Measurements from ENCODE around the gene SCAMP2. TPM values are rescaled to one million over a fixed set of nuclear protein-coding genes. Genes with fewer than 3 reads are reported as not detected.

Gene SCAMP2
- total and polyA plus RNA-seq, 2 donors (not counting 1 experiment from before 2014, with no cell fraction given) = 85.1 to 105 TPM

GRCh38 chr15:74864296-74864695 lies 8.9 kb downstream of the SCAMP2 start:
- ChIA-PET POLR2A (interaction anchor here (0.6 kb wide), 1 partner anchor 828 kb away, joined by 6 read pairs; no protein-coding TSS in a partner anchor), CTCF (interaction anchor here (7.3 kb wide), 1 partner anchor 37 kb away, joined by 40 read pairs; no protein-coding TSS in a partner anchor)
- intact Hi-C loops (cut with micrococcal nuclease) = no loop called here
- H4K20me1 ChIP-seq (ENCODE audit: control insufficient read depth, insufficient read depth, low read length, poor library complexity, severe bottlenecking) = peaks cover 91% of the 10 kb centered on the region
- peaks cover 55% of the 10 kb centered on the region for H3K4me1 Mint-ChIP-seq
- WGBS (ENCODE audit: insufficient coverage) = 86% methylated on average over 5 of the region's 6 CpGs
- H3K4me1 ChIP-seq (ENCODE audit: control insufficient read depth in 2 of 2, insufficient read depth in 2 of 2, low read length in 2 of 2) = peaks cover 28 to 34% of the 10 kb centered on the region in 2 donors
- DNase-seq = no peak
- peaks cover 0 to 17% of the 10 kb centered on the region in 2 experiments for H3K36me3 ChIP-seq (replicated peaks in 1 of 2; ENCODE audit: control extremely low read depth in 1 of 2, control insufficient read depth in 1 of 2, extremely low read depth in 1 of 2, insufficient read depth in 2 of 2, low read length in 1 of 2)
- H3K27me3 ChIP-seq (replicated peaks in 1 of 4; ENCODE audit: control extremely low read depth in 1 of 4, control insufficient read depth in 3 of 4, insufficient read depth in 4 of 4, low read length in 3 of 4) = no peaks in the 10 kb centered on the region
- H3K9me3 Mint-ChIP-seq (ENCODE audit: insufficient read depth) = no peaks in the 10 kb centered on the region
- H3K4me2 ChIP-seq (replicated peaks; ENCODE audit: low read depth, low read length, poor library complexity, severe bottlenecking) = no peak overlapping the region
- no peak overlapping the region for H3K27ac Mint-ChIP-seq
- TF ChIP-seq EZH2 (IDR thresholded peaks at IDR 0.05; ENCODE audit: borderline replicate concordance, insufficient read depth, low read depth, low read length, poor library complexity, severe bottlenecking) (no peak), CTCF (IDR thresholded peaks at IDR 0.05) (no peak)
- H3K27me3 Mint-ChIP-seq = no peaks in the 10 kb centered on the region
- no peak overlapping the region for H2AFZ ChIP-seq (ENCODE audit: insufficient read depth, low read depth, low read length, poor library complexity, severe bottlenecking)
- H3K79me2 ChIP-seq (ENCODE audit: control insufficient read depth, insufficient read depth, low read length) = peaks cover 93% of the 10 kb centered on the region
- no peak overlapping the region for H3K9ac ChIP-seq (ENCODE audit: low read length)
- H3K4me3 ChIP-seq (ENCODE audit: control extremely low read depth in 1 of 5, extremely low read depth in 1 of 5, insufficient read depth in 1 of 5, low read depth in 2 of 5, low read length in 4 of 5) = no peak overlapping the region
- no peak overlapping the region for H3K27ac ChIP-seq (ENCODE audit: low read length in 2 of 2)
- no peak for ATAC-seq (ENCODE audit: low read depth)
- H3K9me3 ChIP-seq (ENCODE audit: control extremely low read depth in 1 of 3, control insufficient read depth in 2 of 3, insufficient read depth in 1 of 3, low read length in 2 of 3) = no peaks in the 10 kb centered on the region
- no peak overlapping the region for H3K4me3 Mint-ChIP-seq

DNA sequence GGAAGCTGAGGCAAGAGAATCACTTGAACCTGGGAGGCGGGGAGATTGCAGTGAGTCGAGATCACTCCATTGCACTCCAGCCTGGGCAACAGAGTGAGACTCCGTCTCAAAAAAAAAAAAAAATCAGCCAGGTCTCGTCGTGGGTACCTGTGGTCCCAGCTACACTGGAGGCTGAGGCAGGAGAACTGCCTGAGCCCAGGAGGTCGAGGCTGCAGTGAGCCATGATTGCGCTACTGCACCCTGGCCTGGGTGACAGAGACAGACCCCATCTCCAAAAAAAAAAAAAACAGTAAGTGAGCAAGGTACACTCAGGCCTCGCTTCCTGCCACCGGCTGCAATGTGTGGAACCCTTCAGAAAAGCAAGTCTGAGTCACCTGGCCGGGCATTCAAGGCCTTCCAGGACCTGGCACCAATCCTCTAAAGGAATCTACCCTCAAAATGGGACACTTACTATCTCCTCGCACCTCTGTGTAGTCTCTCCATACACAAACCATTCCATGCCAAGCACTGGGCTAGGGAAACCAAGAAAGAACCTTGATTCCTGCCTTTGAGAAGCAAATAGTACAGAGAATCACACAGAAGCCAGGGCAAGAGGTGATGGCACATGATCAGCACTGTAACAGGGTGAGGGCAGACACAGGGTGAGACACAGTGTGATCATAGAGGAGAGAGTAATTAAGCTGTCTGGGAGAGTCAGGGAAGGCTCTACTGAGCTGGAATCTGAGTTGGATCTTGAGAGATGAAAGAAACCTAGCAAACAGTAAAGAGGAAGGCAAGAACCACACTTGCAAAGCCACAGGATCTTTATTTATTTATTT lies 9.7 kb downstream of the SCAMP2 start:
- no peak overlapping the region for H3K4me3 Mint-ChIP-seq

More for the DNA sequence above, 9.7 kb downstream of the SCAMP2 start:
- peaks cover 0 to 19% of the 10 kb centered on the region in 2 experiments for H3K36me3 ChIP-seq (replicated peaks in 1 of 2; ENCODE audit: control extremely low read depth in 1 of 2, control insufficient read depth in 1 of 2, extremely low read depth in 1 of 2, insufficient read depth in 2 of 2, low read length in 1 of 2)
- no peak overlapping the region for H3K4me2 ChIP-seq (replicated peaks; ENCODE audit: low read depth, low read length, poor library complexity, severe bottlenecking)
- H3K9ac ChIP-seq (ENCODE audit: low read length) = no peak overlapping the region
- POLR2A ChIA-PET = interaction anchor here (0.6 to 0.7 kb wide), 2 partner anchors 12 to 34 kb away, joined by 3 to 4 read pairs; no protein-coding TSS in a partner anchor
- 87% methylated on average over 10 of the region's 11 CpGs for WGBS (ENCODE audit: insufficient coverage)
- peaks cover 29 to 35% of the 10 kb centered on the region in 2 donors for H3K4me1 ChIP-seq (ENCODE audit: control insufficient read depth in 2 of 2, insufficient read depth in 2 of 2, low read length in 2 of 2)
- peaks cover 92% of the 10 kb centered on the region for H4K20me1 ChIP-seq (ENCODE audit: control insufficient read depth, insufficient read depth, low read length, poor library complexity, severe bottlenecking)
- peak overlapping the region; percentile 3 for H3K27ac Mint-ChIP-seq
- no peak overlapping the region for H2AFZ ChIP-seq (ENCODE audit: insufficient read depth, low read depth, low read length, poor library complexity, severe bottlenecking)
- no peaks in the 10 kb centered on the region for H3K9me3 ChIP-seq (ENCODE audit: control extremely low read depth in 1 of 3, control insufficient read depth in 2 of 3, insufficient read depth in 1 of 3, low read length in 2 of 3)
- H3K4me3 ChIP-seq (ENCODE audit: control extremely low read depth in 1 of 5, extremely low read depth in 1 of 5, insufficient read depth in 1 of 5, low read depth in 2 of 5, low read length in 4 of 5) = no peak overlapping the region
- H3K9me3 Mint-ChIP-seq (ENCODE audit: insufficient read depth) = no peaks in the 10 kb centered on the region
- no peaks in the 10 kb centered on the region for H3K27me3 ChIP-seq (replicated peaks in 1 of 4; ENCODE audit: control extremely low read depth in 1 of 4, control insufficient read depth in 3 of 4, insufficient read depth in 4 of 4, low read length in 3 of 4)
- peaks cover 55% of the 10 kb centered on the region for H3K4me1 Mint-ChIP-seq
- CTCF ChIA-PET = no interaction called here
- TF ChIP-seq EZH2 (IDR thresholded peaks at IDR 0.05; ENCODE audit: borderline replicate concordance, insufficient read depth, low read depth, low read length, poor library complexity, severe bottlenecking) (no peak), CTCF (IDR thresholded peaks at IDR 0.05) (no peak)
- no peaks in the 10 kb centered on the region for H3K27me3 Mint-ChIP-seq
- no peak for DNase-seq
- intact Hi-C loops (cut with micrococcal nuclease) = no loop called here
- H3K79me2 ChIP-seq (ENCODE audit: control insufficient read depth, insufficient read depth, low read length) = peaks cover 93% of the 10 kb centered on the region
- ATAC-seq (ENCODE audit: low read depth) = no peak
- no peak overlapping the region for H3K27ac ChIP-seq (ENCODE audit: low read length in 2 of 2)

All from B cell (primary cell).